Naive thymus-derived CD4-positive, alpha-beta T cell (primary cell): ENCODE results near the gene HDAC10. TPM values are rescaled to one million over a fixed set of nuclear protein-coding genes. Genes with fewer than 3 reads are reported as not detected.

Experiments used
- ATAC-seq: fragments of 150-1000 bp; cut with Tn5 transposase; 2 replicates; pipeline ENCODE4 v1.10.0; 2021; ENCODE audit warnings: mild to moderate bottlenecking, moderate library complexity
- CTCF ChIA-PET: fragments of 350-600 bp; sonication (Branson Sonifier 250); formaldehyde crosslinking; loops from one replicate; lab custom pipeline; 2021; ENCODE audit warnings: antibody characterized with exemption; lab: Charles Lee
- POLR2A ChIA-PET: fragments of 350-600 bp; sonication (Branson Sonifier 250); formaldehyde crosslinking; loops from one replicate; lab custom pipeline; 2021; ENCODE audit warnings: antibody characterized with exemption, inconsistent platforms; lab: Charles Lee
- DNase-seq, 9 donors: peaks; one replicate each; pipeline versions ENCODE4 v3.0.0 to v3.0.0-alpha.2; 2020 to 2022; ENCODE audit warnings: mixed read lengths in 1 of 9
- H3K27ac ChIP-seq: one replicate; pipeline ENCODE4 v1.7.0; 2013; ENCODE audit warnings: mild to moderate bottlenecking, low read depth, low read length, moderate library complexity
- H3K27me3 ChIP-seq, 2 donors: one replicate each; pipeline ENCODE4 v1.7.0; 2013; ENCODE audit warnings: low read length in 2 of 2, mild to moderate bottlenecking in 2 of 2, moderate library complexity in 2 of 2; ENCODE audit not compliant: control insufficient read depth in 2 of 2, insufficient read depth in 2 of 2
- H3K36me3 ChIP-seq, 3 experiments: 1 replicate in 2 of 3; 2 replicates in 1 of 3; pipeline ENCODE4 v1.7.0; 2013; ENCODE audit warnings: low read length in 3 of 3, mild to moderate bottlenecking in 3 of 3, moderate library complexity in 1 of 3; ENCODE audit not compliant: insufficient read depth in 3 of 3, control insufficient read depth in 2 of 3
- H3K4me1 ChIP-seq, 2 donors: one replicate each; pipeline ENCODE4 v1.7.0; 2013; ENCODE audit warnings: low read length in 2 of 2, mild to moderate bottlenecking in 2 of 2, moderate library complexity in 1 of 2; ENCODE audit not compliant: control insufficient read depth in 2 of 2, insufficient read depth in 2 of 2
- H3K4me3 ChIP-seq: 2 replicates; pipeline ENCODE4 v1.7.0; 2013; ENCODE audit warnings: mild to moderate bottlenecking, low read length
- H3K9me3 ChIP-seq, 3 experiments: 1 replicate in 2 of 3; 2 replicates in 1 of 3; pipeline ENCODE4 v1.7.0; 2013; ENCODE audit warnings: low read length in 3 of 3; ENCODE audit not compliant: control insufficient read depth in 2 of 3
- H3K27ac Mint-ChIP-seq, 9 donors: one replicate each; pipeline ENCODE4 v1.8.0; 2020 to 2022; ENCODE audit warnings: mixed read lengths in 9 of 9, mild to moderate bottlenecking in 8 of 9, moderate library complexity in 5 of 9, inconsistent platforms in 2 of 9
- H3K27me3 Mint-ChIP-seq, 5 donors: one replicate each; pipeline ENCODE4 v1.8.0; 2021 to 2022; ENCODE audit warnings: mixed read lengths in 5 of 5, mild to moderate bottlenecking in 1 of 5
- H3K36me3 Mint-ChIP-seq, 5 donors: one replicate each; pipeline ENCODE4 v1.8.0; 2020 to 2022; ENCODE audit warnings: mixed read lengths in 5 of 5, mild to moderate bottlenecking in 3 of 5, inconsistent platforms in 1 of 5
- H3K4me1 Mint-ChIP-seq, 7 donors: one replicate each; pipeline ENCODE4 v1.8.0; 2020 to 2022; ENCODE audit warnings: mixed read lengths in 7 of 7, mild to moderate bottlenecking in 3 of 7, inconsistent platforms in 1 of 7
- H3K4me3 Mint-ChIP-seq, 10 donors: one replicate each; pipeline ENCODE4 v1.8.0; 2020 to 2022; ENCODE audit warnings: mild to moderate bottlenecking in 10 of 10, mixed read lengths in 10 of 10, moderate library complexity in 6 of 10, inconsistent platforms in 2 of 10
- H3K9me3 Mint-ChIP-seq, 11 donors: one replicate each; pipeline ENCODE4 v1.8.0; 2020 to 2022; ENCODE audit warnings: mixed read lengths in 11 of 11, mild to moderate bottlenecking in 4 of 11, inconsistent platforms in 1 of 11, moderate library complexity in 1 of 11
- intact Hi-C, 2 donors: fragments of 100-400 bp; cut with micrococcal nuclease; formaldehyde crosslinking; loops; one replicate each; pipeline ENCODE4 v1.15.1; 2023
- polyA plus RNA-seq, 2 donors: library from polyadenylated mRNA; unstranded; fragments of 300-500 nt; fragmentation: Illumina TruSeq; gene quantifications; one replicate each; pipeline ENCODE4 v1.2.3, GENCODE V29; 2021
- total RNA-seq, 6 experiments: library from RNA in 5 of 6; stranded (reverse) in 5 of 6; gene quantifications; 1 replicate in 5 of 6; 2 replicates in 1 of 6; pipeline ENCODE4 v1.2.3 and lab custom pipeline; 2021 to 2026

HDAC10 gene
- total and polyA plus RNA-seq, 7 experiments from 2014 or later, result 7.1 to 139 (median 98.7) TPM

DNA sequence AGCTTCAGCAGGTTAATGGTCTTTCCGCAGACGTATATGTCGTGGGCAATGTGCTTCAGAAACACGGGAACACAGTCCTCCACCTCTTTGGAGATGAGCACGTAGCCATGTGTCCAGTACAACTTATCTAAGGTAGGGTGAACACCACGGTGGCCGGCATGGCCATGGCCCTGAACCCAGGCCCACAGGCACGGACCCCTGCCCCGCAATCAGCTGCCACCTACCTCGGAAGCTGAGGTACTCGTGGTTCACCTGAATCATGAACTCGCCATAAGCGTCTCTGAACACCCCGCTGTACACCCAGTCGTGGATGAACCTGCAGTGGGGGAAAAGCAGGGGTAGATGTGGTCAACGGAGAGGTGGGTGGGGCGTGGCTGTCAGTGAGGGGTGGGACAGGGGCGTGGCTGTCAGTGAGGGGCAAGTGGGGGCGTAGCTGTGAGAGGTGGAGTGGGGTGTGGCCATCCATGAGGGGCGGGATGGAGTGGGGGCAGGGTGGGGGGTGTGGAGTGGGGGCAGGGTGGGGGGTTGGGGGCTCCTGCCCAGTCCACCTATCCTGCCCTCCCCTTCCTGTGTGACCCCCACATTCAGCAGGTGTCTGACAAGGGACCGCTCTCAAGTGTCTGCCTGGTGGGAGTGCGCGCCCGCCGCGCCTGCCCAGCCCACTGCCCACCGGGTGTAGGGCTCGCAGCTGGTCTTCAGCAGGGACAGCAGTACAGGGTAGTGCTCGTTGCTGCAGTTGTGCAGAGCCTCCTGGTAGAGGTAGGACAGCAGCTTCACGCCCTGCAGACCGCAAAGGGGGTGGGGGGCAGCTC lies 24.8 kb downstream of the HDAC10 start:
- no peaks in the 10 kb centered on the region for H3K4me1 ChIP-seq
- H3K4me3 ChIP-seq, result no peak overlapping the region
- H3K4me3 Mint-ChIP-seq, result no peak overlapping the region
- H3K27me3 Mint-ChIP-seq, result no peaks in the 10 kb centered on the region
- no peak overlapping the region for H3K27ac ChIP-seq
- POLR2A ChIA-PET, result no interaction called here
- H3K36me3 Mint-ChIP-seq, result peaks cover 0 to 30% (median 8%) of the 10 kb centered on the region in 5 donors
- intact Hi-C loops, result no loop called here
- DNase-seq (no peak), ATAC-seq (no peak)
- peaks cover 0 to 7% (median 0%) of the 10 kb centered on the region in 7 donors for H3K4me1 Mint-ChIP-seq
- peaks cover 7 to 86% (median 34%) of the 10 kb centered on the region in 3 experiments for H3K36me3 ChIP-seq
- H3K9me3 Mint-ChIP-seq, result no peaks in the 10 kb centered on the region
- H3K27ac Mint-ChIP-seq, result no peak overlapping the region
- H3K27me3 ChIP-seq, result no peaks in the 10 kb centered on the region
- H3K9me3 ChIP-seq, result no peaks in the 10 kb centered on the region
- CTCF ChIA-PET, result interaction anchor here (0.6 to 1.0 kb wide), 2 partner anchors 11 to 265 kb away, joined by 3 read pairs; no protein-coding TSS in a partner anchor

DNA sequence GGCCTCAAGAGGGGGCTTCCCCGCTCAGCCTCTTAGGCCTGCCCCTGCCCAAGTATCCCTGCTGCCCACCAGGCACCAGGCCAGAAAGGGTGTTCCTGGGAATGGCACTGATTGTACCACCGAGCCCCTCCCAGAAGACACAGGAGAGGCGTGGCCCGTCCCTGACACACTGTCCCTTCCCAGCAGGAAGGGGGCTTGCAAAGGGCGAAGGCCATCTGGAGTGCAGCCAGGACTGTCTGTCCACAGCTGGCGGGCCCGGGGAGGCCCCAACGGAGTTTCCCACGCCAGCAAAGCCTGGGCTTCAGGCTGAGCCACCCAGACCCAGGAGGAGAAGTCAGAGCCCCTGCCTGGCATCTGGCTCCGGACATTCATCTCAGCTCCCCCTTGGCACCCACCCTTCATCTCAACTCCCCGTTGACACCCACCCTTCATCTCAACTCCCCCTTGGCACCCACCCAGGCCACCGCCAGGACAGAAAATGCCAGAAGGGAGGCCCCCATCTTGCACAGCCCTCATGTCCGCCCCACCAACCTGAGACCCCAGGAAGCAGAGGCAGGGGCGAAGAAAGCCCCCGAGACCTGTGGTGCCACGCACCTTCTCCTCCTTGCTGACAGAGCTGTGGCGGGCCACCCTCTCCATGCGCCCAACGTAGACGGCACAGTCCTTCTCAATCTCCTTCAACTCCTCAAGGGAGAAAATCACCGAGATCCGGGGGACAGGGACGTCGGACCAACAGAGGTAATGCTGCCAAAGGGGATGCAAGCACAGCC lies 25.7 kb downstream of the HDAC10 start:
- Histone ChIP-seq H3K4me1 (no peaks in the 10 kb centered on the region), H3K36me3 (peaks cover 7 to 92% (median 38%) of the 10 kb centered on the region in 3 experiments), H3K9me3 (no peaks in the 10 kb centered on the region), H3K4me3 (no peak overlapping the region), H3K27ac (no peak overlapping the region), H3K27me3 (no peaks in the 10 kb centered on the region)
- no peaks in the 10 kb centered on the region for H3K9me3 Mint-ChIP-seq
- ChIA-PET CTCF (no interaction called here), POLR2A (no interaction called here)
- no peaks in the 10 kb centered on the region for H3K27me3 Mint-ChIP-seq
- intact Hi-C loops, result no loop called here
- H3K36me3 Mint-ChIP-seq, result peaks cover 0 to 30% (median 8%) of the 10 kb centered on the region in 5 donors
- ATAC-seq (no peak), DNase-seq (no peak)
- peak overlapping the region in 1 of 9 donors; percentile 65 for H3K27ac Mint-ChIP-seq
- H3K4me1 Mint-ChIP-seq, result peaks cover 0 to 7% (median 0%) of the 10 kb centered on the region in 7 donors
- H3K4me3 Mint-ChIP-seq, result no peak overlapping the region

DNA sequence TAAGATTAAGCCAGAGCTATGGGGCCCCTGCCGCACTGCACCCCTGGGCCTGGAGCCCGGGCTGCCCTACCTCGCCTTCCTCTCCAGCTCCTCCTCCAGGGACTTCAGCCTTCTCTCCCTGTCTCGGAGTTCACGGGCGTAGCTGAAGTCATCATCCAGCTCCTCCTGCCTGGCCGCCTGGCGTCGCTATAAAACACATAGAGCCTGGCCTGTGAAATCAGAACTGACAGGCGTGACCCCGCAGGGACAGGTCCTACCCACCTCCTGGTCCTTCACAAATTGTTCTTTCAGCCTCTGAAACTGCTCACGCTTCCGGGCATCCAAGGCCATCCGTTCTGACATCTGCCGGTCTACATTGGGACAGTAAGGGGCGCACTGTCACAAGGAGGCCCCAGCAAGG lies 27.0 kb downstream of the HDAC10 start:
- POLR2A ChIA-PET, result interaction anchor here (0.8 kb wide), 1 partner anchor 37 kb away, joined by 3 read pairs; no protein-coding TSS in a partner anchor
- intact Hi-C loops, result no loop called here
- Mint-ChIP-seq H3K36me3 (peaks cover 0 to 22% (median 4%) of the 10 kb centered on the region in 5 donors), H3K4me3 (no peak overlapping the region), H3K27ac (peak overlapping the region in 2 of 9 donors; percentile 32 to 37), H3K27me3 (no peaks in the 10 kb centered on the region), H3K9me3 (no peaks in the 10 kb centered on the region), H3K4me1 (peaks cover 0 to 7% (median 0%) of the 10 kb centered on the region in 7 donors)
- Histone ChIP-seq H3K27ac (no peak overlapping the region), H3K4me3 (no peak overlapping the region), H3K9me3 (no peaks in the 10 kb centered on the region), H3K36me3 (peaks cover 7 to 95% (median 34%) of the 10 kb centered on the region in 3 experiments), H3K4me1 (no peaks in the 10 kb centered on the region), H3K27me3 (no peaks in the 10 kb centered on the region)
- CTCF ChIA-PET, result no interaction called here
- ATAC-seq (no peak), DNase-seq (no peak)

DNA sequence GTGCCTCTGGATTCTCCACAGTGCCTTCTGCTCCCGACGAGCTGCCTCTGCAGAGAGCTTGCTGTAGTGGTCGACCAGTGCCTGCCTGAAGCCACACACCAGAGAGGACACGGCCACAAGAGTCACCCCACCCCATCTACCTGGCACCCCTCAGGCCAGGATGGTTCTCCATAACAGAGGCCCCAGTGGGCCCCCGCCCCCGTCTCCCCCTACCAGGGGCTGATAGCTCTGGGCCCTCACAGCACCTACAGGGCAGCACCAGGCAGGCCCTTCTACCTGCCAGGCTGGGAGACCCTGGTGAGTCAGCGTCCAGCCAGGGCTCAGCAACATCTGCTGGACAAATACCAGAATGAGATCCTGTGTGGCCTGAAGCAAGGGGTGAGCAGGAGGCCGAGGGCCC lies 28.6 kb downstream of the HDAC10 start:
- H3K4me1 Mint-ChIP-seq, result peaks cover 0 to 4% (median 0%) of the 10 kb centered on the region in 7 donors
- no peak for DNase-seq
- Histone ChIP-seq H3K4me3 (no peak overlapping the region), H3K27me3 (no peaks in the 10 kb centered on the region), H3K27ac (no peak overlapping the region), H3K4me1 (no peaks in the 10 kb centered on the region), H3K36me3 (peaks cover 7 to 95% (median 27%) of the 10 kb centered on the region in 3 experiments), H3K9me3 (no peaks in the 10 kb centered on the region)
- no peaks in the 10 kb centered on the region for H3K9me3 Mint-ChIP-seq
- no peak overlapping the region for H3K4me3 Mint-ChIP-seq
- H3K36me3 Mint-ChIP-seq, result peaks cover 0 to 16% (median 4%) of the 10 kb centered on the region in 5 donors
- CTCF ChIA-PET, result interaction anchor here (1.0 to 1.6 kb wide), 2 partner anchors 12 to 18 kb away, joined by 3 to 4 read pairs; no protein-coding TSS in a partner anchor
- POLR2A ChIA-PET, result no interaction called here
- ATAC-seq, result no peak
- intact Hi-C loops, result no loop called here
- no peaks in the 10 kb centered on the region for H3K27me3 Mint-ChIP-seq
- H3K27ac Mint-ChIP-seq, result no peak overlapping the region

DNA sequence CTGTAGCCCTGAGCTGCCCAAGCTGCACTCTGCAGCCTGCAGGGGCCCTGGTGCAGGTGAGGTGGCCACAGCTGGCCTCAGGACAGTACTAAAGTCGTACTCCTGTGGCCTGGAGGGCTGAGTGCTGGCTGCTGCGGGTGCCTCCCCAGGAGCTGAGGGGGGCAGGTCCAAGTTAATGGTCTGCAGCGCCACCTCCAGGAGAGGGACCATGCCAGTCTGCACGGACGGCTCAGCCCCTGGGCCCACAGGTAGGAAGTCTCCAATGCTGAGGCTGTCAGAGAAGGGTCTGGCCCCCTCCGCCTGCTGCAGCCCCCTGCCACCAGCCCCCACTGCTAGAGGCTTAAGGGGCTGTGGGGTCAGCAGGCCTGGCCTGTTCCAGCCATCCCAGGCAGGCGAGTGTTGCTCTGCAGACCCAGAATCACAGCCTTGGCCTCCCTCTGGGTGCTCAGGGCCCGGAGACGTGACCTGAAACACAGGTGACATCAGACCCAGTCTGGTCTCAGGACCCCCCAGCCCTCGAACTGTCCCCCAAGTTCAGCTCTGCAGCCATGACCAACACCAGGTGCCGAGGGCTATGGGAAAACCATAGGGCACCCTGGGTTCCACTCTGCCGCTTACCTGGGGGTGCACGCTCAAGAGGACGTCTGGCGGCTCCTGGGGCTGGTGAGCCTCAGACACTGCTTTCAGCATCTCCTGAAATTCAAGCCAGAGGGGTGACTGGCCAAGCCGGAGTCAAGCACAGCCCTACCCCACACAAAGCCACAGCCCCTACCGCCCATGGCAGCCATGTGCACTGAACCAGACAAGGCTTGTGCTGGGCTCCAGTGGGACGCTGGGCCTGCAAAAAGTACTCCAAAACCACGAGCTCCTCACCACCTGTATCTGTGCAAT lies 29.4 kb downstream of the HDAC10 start:
- Histone ChIP-seq H3K9me3 (no peaks in the 10 kb centered on the region), H3K4me1 (no peaks in the 10 kb centered on the region), H3K4me3 (no peak overlapping the region), H3K36me3 (peaks cover 7 to 95% (median 31%) of the 10 kb centered on the region in 3 experiments), H3K27me3 (no peaks in the 10 kb centered on the region), H3K27ac (no peak overlapping the region)
- POLR2A ChIA-PET, result interaction anchor here (0.8 kb wide), 1 partner anchor 10 kb away, joined by 7 read pairs; no protein-coding TSS in a partner anchor
- CTCF ChIA-PET, result interaction anchor here (1.0 to 1.6 kb wide), 2 partner anchors 11 to 19 kb away, joined by 3 to 4 read pairs; no protein-coding TSS in a partner anchor
- H3K4me1 Mint-ChIP-seq, result peaks cover 0 to 4% (median 0%) of the 10 kb centered on the region in 7 donors
- no peak overlapping the region for H3K27ac Mint-ChIP-seq
- peaks cover 0 to 16% (median 4%) of the 10 kb centered on the region in 5 donors for H3K36me3 Mint-ChIP-seq
- H3K9me3 Mint-ChIP-seq, result no peaks in the 10 kb centered on the region
- ATAC-seq (no peak), DNase-seq (no peak)
- no peaks in the 10 kb centered on the region for H3K27me3 Mint-ChIP-seq
- H3K4me3 Mint-ChIP-seq, result no peak overlapping the region
- intact Hi-C loops, result no loop called here
